CD4-positive, alpha-beta T cell treated with Interleukin-10 for 1 hour (primary cell): ENCODE measurements around the gene ZNF689.
"Not testable (repeated sequence)": the region's sequence is repeated elsewhere in the genome, so short reads cannot be mapped to it uniquely, and the experiment has no call there.

Experiments used
- DNase-seq: peaks from one replicate; pipeline ENCODE4 v3.0.0-alpha.2; 2020

The ZNF689 gene

GRCh38 chr16:30633526-30633925 lies 23.3 kb upstream of the ZNF689 start:
- no peak for DNase-seq

GRCh38 chr16:30632454-30632853 lies 22.3 kb upstream of the ZNF689 start:
- not testable (repeated sequence) for DNase-seq

GRCh38 chr16:30628628-30629540 lies 18.7 kb upstream of the ZNF689 start:
- peak; percentile 88 for DNase-seq

- no peak for DNase-seq
These were observed 16.0 kb upstream of the ZNF689 start for GRCh38 chr16:30626236-30626635.

- no peak for DNase-seq
These were observed 13.5 kb upstream of the ZNF689 start for GRCh38 chr16:30623536-30624283.

GRCh38 chr16:30622455-30623032 lies 12.4 kb upstream of the ZNF689 start:
- no peak for DNase-seq

GRCh38 chr16:30621765-30622164 lies 11.6 kb upstream of the ZNF689 start:
- no peak for DNase-seq

- DNase-seq = no peak
These were observed 10.0 kb upstream of the ZNF689 start for GRCh38 chr16:30620169-30620568.

GRCh38 chr16:30619638-30620037 lies 9.4 kb upstream of the ZNF689 start:
- DNase-seq = no peak

- DNase-seq = no peak
These were observed 9.0 kb upstream of the ZNF689 start for GRCh38 chr16:30619202-30619601.

- peak; percentile 73 for DNase-seq
These were observed 5.3 kb upstream of the ZNF689 start for GRCh38 chr16:30615358-30616091.

GRCh38 chr16:30609002-30609925 lies 925 bp downstream of the ZNF689 start:
- peak; percentile 49 for DNase-seq

- no peak for DNase-seq
These were observed 4.2 kb downstream of the ZNF689 start for GRCh38 chr16:30606004-30606403.

- no peak for DNase-seq
These were observed 5.0 kb downstream of the ZNF689 start for GRCh38 chr16:30605158-30605557.

- no peak for DNase-seq
These were observed 5.8 kb downstream of the ZNF689 start for GRCh38 chr16:30604316-30604947.

- no peak for DNase-seq
These were observed 6.3 kb downstream of the ZNF689 start for GRCh38 chr16:30603945-30604315.

- DNase-seq = no peak
These were observed 7.4 kb downstream of the ZNF689 start for GRCh38 chr16:30602616-30603277.

GRCh38 chr16:30601966-30602365 lies 8.2 kb downstream of the ZNF689 start:
- DNase-seq = no peak

- DNase-seq = no peak
These were observed 9.3 kb downstream of the ZNF689 start for GRCh38 chr16:30600929-30601328.

- no peak for DNase-seq
These were observed 10.0 kb downstream of the ZNF689 start for GRCh38 chr16:30600215-30600614.

GRCh38 chr16:30592871-30593270 lies 17.3 kb downstream of the ZNF689 start:
- no peak for DNase-seq
